ENCODE results near the gene KCTD1. TPM values are rescaled to one million over a fixed set of nuclear protein-coding genes. Genes with fewer than 3 reads are reported as not detected.

The KCTD1 gene
- total and polyA plus RNA-seq, 2 of the 4 experiments (the other 2 are of a cell fraction), result 5.0 to 5.8 TPM

GRCh38 chr18:26497866-26498265, 50.5 kb downstream of the KCTD1 start:
- no peak overlapping the region for H2BK5ac ChIP-seq (ENCODE audit: low read depth, low read length, poor library complexity, severe bottlenecking)
- H3K4me1 ChIP-seq (ENCODE audit: control insufficient read depth, insufficient read depth, low read length), result no peaks in the 10 kb centered on the region
- H3K18ac ChIP-seq (ENCODE audit: low read depth, low read length), result no peak overlapping the region
- TF ChIP-seq ELK1 (IDR thresholded peaks at IDR 0.05; ENCODE audit: borderline replicate concordance, low read depth, low read length), result no peak
- TF ChIP-seq MAFK (IDR thresholded peaks at IDR 0.05; ENCODE audit: low read depth, low read length), result no peak
- no peak for TF ChIP-seq MXI1 (IDR thresholded peaks at IDR 0.05; ENCODE audit: borderline replicate concordance, low read depth, low read length)
- TF ChIP-seq POLR2A (IDR thresholded peaks at IDR 0.05; ENCODE audit: low read depth, low read length), result no peak
- TF ChIP-seq RFX5 (IDR thresholded peaks at IDR 0.05; ENCODE audit: low read depth, low read length), result no peak
- TF ChIP-seq RAD21 (IDR thresholded peaks at IDR 0.05; ENCODE audit: low read length), result no peak
- no peak for TF ChIP-seq RCOR1 (IDR thresholded peaks at IDR 0.05; ENCODE audit: insufficient replicate concordance, low read length)
- no peak for TF ChIP-seq CTCF (conservative IDR thresholded peaks at IDR 0.05; ENCODE audit: low read depth, low read length)
- TF ChIP-seq CHD1 (IDR thresholded peaks at IDR 0.05; ENCODE audit: low read depth, low read length), result no peak
- no peak for TF ChIP-seq BHLHE40 (IDR thresholded peaks at IDR 0.05; ENCODE audit: low read depth, low read length)
- TF ChIP-seq FOS (IDR thresholded peaks at IDR 0.05; ENCODE audit: low read depth, low read length), result no peak
- TF ChIP-seq NFE2L2 (IDR thresholded peaks at IDR 0.05; ENCODE audit: low read depth, low read length), result no peak
- no peak for TF ChIP-seq USF2 (IDR thresholded peaks at IDR 0.05; ENCODE audit: low read depth, low read length)
- no peak for TF ChIP-seq CEBPB (IDR thresholded peaks at IDR 0.05; ENCODE audit: low read depth, low read length)
- TF ChIP-seq SMC3 (IDR thresholded peaks at IDR 0.05; ENCODE audit: low read depth, low read length), result no peak
- no peak for TF ChIP-seq MAZ (IDR thresholded peaks at IDR 0.05; ENCODE audit: borderline replicate concordance, low read depth, low read length)
- CTCF ChIA-PET, result no interaction called here
- no peak overlapping the region for H2AFZ ChIP-seq (replicated peaks; ENCODE audit: low read length, poor library complexity)
- dilution Hi-C loops (cut with HindIII; ENCODE audit: low sequenced_read_pairs, unreplicated experiment) (no loop called here), in situ Hi-C loops (cut with MboI; ENCODE audit: low sequenced_read_pairs) (no loop called here), intact Hi-C loops (cut with micrococcal nuclease) (no loop called here)
- H2AK9ac ChIP-seq (replicated peaks; ENCODE audit: low read depth, low read length, poor library complexity), result no peak overlapping the region
- H2AK5ac ChIP-seq (ENCODE audit: low read depth, low read length), result no peak overlapping the region
- no peaks in the 10 kb centered on the region for H3K27me3 ChIP-seq (ENCODE audit: control insufficient read depth, insufficient read depth, low read length)
- no peak overlapping the region for H2BK120ac ChIP-seq (ENCODE audit: low read depth, low read length)
- H3K4ac ChIP-seq (ENCODE audit: low read depth, low read length), result no peak overlapping the region
- H3K9me3 ChIP-seq (ENCODE audit: control insufficient read depth, insufficient read depth, low read length), result no peaks in the 10 kb centered on the region
- H3K4me3 ChIP-seq (ENCODE audit: insufficient read depth, low read depth, low read length), result no peak overlapping the region
- DNase-seq, result no peak
- no peak overlapping the region for H3K14ac ChIP-seq (replicated peaks; ENCODE audit: low read depth, low read length)
- ATAC-seq (ENCODE audit: low read depth), result no peak
- H3K36me3 ChIP-seq (ENCODE audit: control insufficient read depth, insufficient read depth, low read length), result peaks cover 3% of the 10 kb centered on the region; the same call in 1 of the 2 replicates
- H2BK15ac ChIP-seq (ENCODE audit: low read depth, low read length), result no peak overlapping the region
- H3K9me1 ChIP-seq (ENCODE audit: insufficient read depth, low read length), result no peaks in the 10 kb centered on the region
- no peaks in the 10 kb centered on the region for H4K20me1 ChIP-seq (ENCODE audit: insufficient read depth, low read length)
- H3K23ac ChIP-seq (ENCODE audit: low read depth, low read length), result no peak overlapping the region
- no TSS peak for BruUV-seq (replicated peaks)
- H3K56ac ChIP-seq (ENCODE audit: extremely low read depth, insufficient read depth, low read length), result no peak overlapping the region
- H4K5ac ChIP-seq (ENCODE audit: low read depth, low read length), result no peak overlapping the region
- no peak overlapping the region for H4K8ac ChIP-seq (ENCODE audit: low read depth in 2 of 2, low read length in 2 of 2)
- 0 out of 4 replicates have a peak, but pooled peaks cover 0 to 4% of the 10 kb centered on the region in 2 experiments for H3K79me1 ChIP-seq (ENCODE audit: low read depth in 1 of 2, low read length in 2 of 2)
- no peak overlapping the region for H3K27ac ChIP-seq (ENCODE audit: insufficient read depth, low read length)
- H3K4me2 ChIP-seq (ENCODE audit: low read depth, low read length), result no peak overlapping the region
- H3K9ac ChIP-seq (ENCODE audit: low read depth, low read length), result no peak overlapping the region
- no peak overlapping the region for H4K91ac ChIP-seq (ENCODE audit: insufficient read depth, low read depth, low read length)
- H2BK20ac ChIP-seq (ENCODE audit: low read depth, low read length), result no peak overlapping the region
- WGBS, 2 experiments (ENCODE audit: extremely low coverage in 2 of 2, insufficient read length in 1 of 2), result no CpG with 5 or more reads among the region's 4 CpGs
- POLR2A ChIA-PET (ENCODE audit: unreplicated experiment), result no interaction called here
